ENCODE measurements around the gene PTN. TPM values are rescaled to one million over a fixed set of nuclear protein-coding genes. Genes with fewer than 3 reads are reported as not detected.
A peak's percentile ranks its signal among the peaks of the same experiment; 100 is the strongest.

Gene PTN
- total RNA-seq (not detected), polyA plus RNA-seq (under 1 TPM in 1 of 2 donors, not detected in 1; 0.11 TPM)

GRCh38 chr7:137343281-137343841 lies at the start of gene PTN:
Gene PTN (minus strand): TSS chr7:137343733. CDS start chr7:137254973, 88,760 bp downstream.
- Histone ChIP-seq H3K36me3 (ENCODE audit: insufficient read depth, low read length) (no peaks in the 10 kb centered on the region), H3K4me1 (ENCODE audit: insufficient read depth, low read length) (no peaks in the 10 kb centered on the region), H3K9me3 (ENCODE audit: control insufficient read depth in 1 of 2, low read length in 2 of 2) (no peaks in the 10 kb centered on the region), H3K27me3 (ENCODE audit: insufficient read depth, low read length) (no peaks in the 10 kb centered on the region), H3K4me3 (ENCODE audit: low read length in 2 of 2) (no peak within 1 kb of the TSS), H3K27ac (ENCODE audit: low read depth, low read length) (no peak within 1 kb of the TSS)
- POLR2A ChIA-PET (ENCODE audit: partially characterized antibody), result no interaction called here
- no peak for DNase-seq
- intact Hi-C loops (cut with micrococcal nuclease), result no loop called here
- H3K27me3 Mint-ChIP-seq, result peaks cover 0 to 9% of the 10 kb centered on the region in 2 donors
- H3K4me1 Mint-ChIP-seq, result peaks cover 0 to 6% (median 0%) of the 10 kb centered on the region in 4 donors
- H3K36me3 Mint-ChIP-seq, result no peaks in the 10 kb centered on the region
- CTCF ChIA-PET (ENCODE audit: partially characterized antibody), result no interaction called here
- H3K27ac Mint-ChIP-seq, result no peak within 1 kb of the TSS
- H3K9me3 Mint-ChIP-seq, result peaks cover 0 to 8% (median 2%) of the 10 kb centered on the region in 8 donors
- peak within 1 kb of the TSS in 1 of 8 donors; percentile 11 for H3K4me3 Mint-ChIP-seq

- H3K4me1 Mint-ChIP-seq, result no peaks in the 10 kb centered on the region
- ChIA-PET POLR2A (ENCODE audit: partially characterized antibody) (no interaction called here), CTCF (ENCODE audit: partially characterized antibody) (no interaction called here)
- no peaks in the 10 kb centered on the region for H3K36me3 Mint-ChIP-seq
- H3K27ac ChIP-seq (ENCODE audit: low read depth, low read length), result no peak overlapping the region
- no peaks in the 10 kb centered on the region for H3K27me3 Mint-ChIP-seq
- H3K27me3 ChIP-seq (ENCODE audit: insufficient read depth, low read length), result no peaks in the 10 kb centered on the region
- no peak for DNase-seq
- no peaks in the 10 kb centered on the region for H3K36me3 ChIP-seq (ENCODE audit: insufficient read depth, low read length)
- intact Hi-C loops (cut with micrococcal nuclease), result no loop called here
- H3K4me3 Mint-ChIP-seq, result no peak overlapping the region
- no peaks in the 10 kb centered on the region for H3K9me3 ChIP-seq (ENCODE audit: control insufficient read depth in 1 of 2, low read length in 2 of 2)
- H3K27ac Mint-ChIP-seq, result no peak overlapping the region
- H3K4me1 ChIP-seq (ENCODE audit: insufficient read depth, low read length), result no peaks in the 10 kb centered on the region
- H3K4me3 ChIP-seq (ENCODE audit: low read length in 2 of 2), result no peak overlapping the region
- peaks cover 0 to 7% (median 2%) of the 10 kb centered on the region in 8 donors for H3K9me3 Mint-ChIP-seq
These were observed 46.5 kb upstream of the PTN start for GRCh38 chr7:137390076-137390475.

- DNase-seq, result no peak
- intact Hi-C loops (cut with micrococcal nuclease), result no loop called here
- Mint-ChIP-seq H3K36me3 (no peaks in the 10 kb centered on the region), H3K4me3 (no peak overlapping the region), H3K27ac (no peak overlapping the region), H3K4me1 (no peaks in the 10 kb centered on the region), H3K9me3 (peaks cover 0 to 7% (median 1%) of the 10 kb centered on the region in 8 donors), H3K27me3 (no peaks in the 10 kb centered on the region)
- ChIA-PET CTCF (ENCODE audit: partially characterized antibody) (no interaction called here), POLR2A (ENCODE audit: partially characterized antibody) (no interaction called here)
- no peak overlapping the region for H3K27ac ChIP-seq (ENCODE audit: low read depth, low read length)
- no peaks in the 10 kb centered on the region for H3K36me3 ChIP-seq (ENCODE audit: insufficient read depth, low read length)
- H3K9me3 ChIP-seq (ENCODE audit: control insufficient read depth in 1 of 2, low read length in 2 of 2), result no peaks in the 10 kb centered on the region
- H3K4me1 ChIP-seq (ENCODE audit: insufficient read depth, low read length), result no peaks in the 10 kb centered on the region
- H3K4me3 ChIP-seq (ENCODE audit: low read length in 2 of 2), result no peak overlapping the region
- no peaks in the 10 kb centered on the region for H3K27me3 ChIP-seq (ENCODE audit: insufficient read depth, low read length)
These were observed 45.4 kb upstream of the PTN start for GRCh38 chr7:137388916-137389315.

- H3K9me3 Mint-ChIP-seq, result peaks cover 0 to 7% (median 2%) of the 10 kb centered on the region in 8 donors
- no peak overlapping the region for H3K4me3 Mint-ChIP-seq
- peaks cover 0 to 1% of the 10 kb centered on the region in 2 donors for H3K27me3 Mint-ChIP-seq
- H3K27ac Mint-ChIP-seq, result no peak overlapping the region
- H3K36me3 Mint-ChIP-seq, result no peaks in the 10 kb centered on the region
- Histone ChIP-seq H3K27me3 (ENCODE audit: insufficient read depth, low read length) (no peaks in the 10 kb centered on the region), H3K4me1 (ENCODE audit: insufficient read depth, low read length) (no peaks in the 10 kb centered on the region), H3K36me3 (ENCODE audit: insufficient read depth, low read length) (no peaks in the 10 kb centered on the region), H3K4me3 (ENCODE audit: low read length in 2 of 2) (no peak overlapping the region), H3K9me3 (ENCODE audit: control insufficient read depth in 1 of 2, low read length in 2 of 2) (no peaks in the 10 kb centered on the region), H3K27ac (ENCODE audit: low read depth, low read length) (no peak overlapping the region)
- POLR2A ChIA-PET (ENCODE audit: partially characterized antibody), result no interaction called here
- intact Hi-C loops (cut with micrococcal nuclease), result no loop called here
- no peak for DNase-seq
- H3K4me1 Mint-ChIP-seq, result no peaks in the 10 kb centered on the region
- CTCF ChIA-PET (ENCODE audit: partially characterized antibody), result no interaction called here
These were observed 43.4 kb upstream of the PTN start for GRCh38 chr7:137386966-137387365.

GRCh38 chr7:137381045-137381444 lies 37.5 kb upstream of the PTN start:
- Histone ChIP-seq H3K27ac (ENCODE audit: low read depth, low read length) (no peak overlapping the region), H3K9me3 (ENCODE audit: control insufficient read depth in 1 of 2, low read length in 2 of 2) (no peaks in the 10 kb centered on the region), H3K27me3 (ENCODE audit: insufficient read depth, low read length) (no peaks in the 10 kb centered on the region), H3K4me3 (ENCODE audit: low read length in 2 of 2) (no peak overlapping the region), H3K4me1 (ENCODE audit: insufficient read depth, low read length) (no peaks in the 10 kb centered on the region), H3K36me3 (ENCODE audit: insufficient read depth, low read length) (no peaks in the 10 kb centered on the region)
- ChIA-PET CTCF (ENCODE audit: partially characterized antibody) (no interaction called here), POLR2A (ENCODE audit: partially characterized antibody) (no interaction called here)
- intact Hi-C loops (cut with micrococcal nuclease), result no loop called here
- Mint-ChIP-seq H3K4me3 (no peak overlapping the region), H3K9me3 (peaks cover 0 to 8% (median 3%) of the 10 kb centered on the region in 8 donors), H3K4me1 (no peaks in the 10 kb centered on the region), H3K27me3 (peaks cover 0 to 1% of the 10 kb centered on the region in 2 donors), H3K36me3 (no peaks in the 10 kb centered on the region), H3K27ac (no peak overlapping the region)
- DNase-seq, result no peak

GRCh38 chr7:137373507-137373906 lies 30.0 kb upstream of the PTN start:
- no peaks in the 10 kb centered on the region for H3K4me1 ChIP-seq (ENCODE audit: insufficient read depth, low read length)
- H3K27ac Mint-ChIP-seq, result no peak overlapping the region
- H3K27me3 Mint-ChIP-seq, result no peaks in the 10 kb centered on the region

GRCh38 chr7:137371616-137372015 lies 28.1 kb upstream of the PTN start:
- POLR2A ChIA-PET (ENCODE audit: partially characterized antibody), result no interaction called here
- Mint-ChIP-seq H3K4me3 (no peak overlapping the region), H3K9me3 (peaks cover 0 to 5% (median 1%) of the 10 kb centered on the region in 8 donors), H3K27me3 (no peaks in the 10 kb centered on the region), H3K27ac (no peak overlapping the region), H3K4me1 (no peaks in the 10 kb centered on the region), H3K36me3 (no peaks in the 10 kb centered on the region)
- no peaks in the 10 kb centered on the region for H3K9me3 ChIP-seq (ENCODE audit: control insufficient read depth in 1 of 2, low read length in 2 of 2)
- H3K27me3 ChIP-seq (ENCODE audit: insufficient read depth, low read length), result no peaks in the 10 kb centered on the region
- no peaks in the 10 kb centered on the region for H3K4me1 ChIP-seq (ENCODE audit: insufficient read depth, low read length)
- no peaks in the 10 kb centered on the region for H3K36me3 ChIP-seq (ENCODE audit: insufficient read depth, low read length)
- no peak for DNase-seq
- H3K27ac ChIP-seq (ENCODE audit: low read depth, low read length), result no peak overlapping the region
- CTCF ChIA-PET (ENCODE audit: partially characterized antibody), result no interaction called here
- no peak overlapping the region for H3K4me3 ChIP-seq (ENCODE audit: low read length in 2 of 2)
- intact Hi-C loops (cut with micrococcal nuclease), result no loop called here

More at GRCh38 chr7:137373507-137373906, 30.0 kb upstream of the PTN start:
- H3K4me3 ChIP-seq (ENCODE audit: low read length in 2 of 2), result no peak overlapping the region
- no peaks in the 10 kb centered on the region for H3K36me3 ChIP-seq (ENCODE audit: insufficient read depth, low read length)
- no peak overlapping the region for H3K27ac ChIP-seq (ENCODE audit: low read depth, low read length)
- Mint-ChIP-seq H3K36me3 (no peaks in the 10 kb centered on the region), H3K9me3 (peaks cover 0 to 5% (median 2%) of the 10 kb centered on the region in 8 donors), H3K4me3 (no peak overlapping the region), H3K4me1 (no peaks in the 10 kb centered on the region)
- intact Hi-C loops (cut with micrococcal nuclease), result no loop called here
- ChIA-PET POLR2A (ENCODE audit: partially characterized antibody) (no interaction called here), CTCF (ENCODE audit: partially characterized antibody) (no interaction called here)
- DNase-seq, result no peak
- no peaks in the 10 kb centered on the region for H3K27me3 ChIP-seq (ENCODE audit: insufficient read depth, low read length)
- H3K9me3 ChIP-seq (ENCODE audit: control insufficient read depth in 1 of 2, low read length in 2 of 2), result no peaks in the 10 kb centered on the region

- Mint-ChIP-seq H3K36me3 (no peaks in the 10 kb centered on the region), H3K4me3 (no peak overlapping the region), H3K9me3 (peaks cover 1 to 10% (median 6%) of the 10 kb centered on the region in 8 donors), H3K27ac (no peak overlapping the region), H3K4me1 (no peaks in the 10 kb centered on the region), H3K27me3 (no peaks in the 10 kb centered on the region)
- intact Hi-C loops (cut with micrococcal nuclease), result no loop called here
- H3K4me3 ChIP-seq (ENCODE audit: low read length in 2 of 2), result no peak overlapping the region
- no peaks in the 10 kb centered on the region for H3K27me3 ChIP-seq (ENCODE audit: insufficient read depth, low read length)
- no peaks in the 10 kb centered on the region for H3K4me1 ChIP-seq (ENCODE audit: insufficient read depth, low read length)
- no peak for DNase-seq
- ChIA-PET CTCF (ENCODE audit: partially characterized antibody) (no interaction called here), POLR2A (ENCODE audit: partially characterized antibody) (no interaction called here)
- no peak overlapping the region for H3K27ac ChIP-seq (ENCODE audit: low read depth, low read length)
- no peaks in the 10 kb centered on the region for H3K36me3 ChIP-seq (ENCODE audit: insufficient read depth, low read length)
- no peaks in the 10 kb centered on the region for H3K9me3 ChIP-seq (ENCODE audit: control insufficient read depth in 1 of 2, low read length in 2 of 2)
These were observed 23.5 kb upstream of the PTN start for GRCh38 chr7:137366995-137367394.
